ENCODE results near the gene YBEY. TPM values are rescaled to one million over a fixed set of nuclear protein-coding genes. Genes with fewer than 3 reads are reported as not detected.

Gene YBEY
- total and polyA plus RNA-seq, 2 experiments from 2014 or later: 16.4 to 19.1 TPM

DNA sequence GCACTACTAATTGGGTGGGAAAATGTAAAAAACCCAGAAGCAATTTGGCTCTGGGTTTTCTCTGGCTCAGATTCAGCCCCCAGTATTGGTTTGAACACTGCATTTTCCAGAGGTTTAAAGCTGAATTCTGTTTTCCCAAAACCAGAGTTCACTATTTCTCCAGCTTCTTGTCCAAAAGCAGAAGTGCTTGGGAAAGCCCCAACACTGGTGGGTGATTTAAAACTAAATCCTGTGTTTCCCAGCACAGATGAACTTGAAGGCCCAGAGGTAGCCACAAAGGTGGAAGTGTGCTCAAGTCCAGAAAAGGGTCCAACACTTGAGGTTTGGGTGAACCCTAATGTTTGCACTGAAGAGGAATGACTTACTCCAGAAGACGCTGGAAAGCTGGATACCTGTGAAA, 1.4 kb upstream of the YBEY start:
- TF ChIP-seq EZH2 (IDR thresholded peaks at IDR 0.05; ENCODE audit: insufficient read depth, poor library complexity, severe bottlenecking) (no peak), EZH2phosphoT487 (IDR thresholded peaks at IDR 0.05; ENCODE audit: insufficient read depth, low read depth) (no peak)
- in situ Hi-C loops (cut with MboI): no loop called here

DNA sequence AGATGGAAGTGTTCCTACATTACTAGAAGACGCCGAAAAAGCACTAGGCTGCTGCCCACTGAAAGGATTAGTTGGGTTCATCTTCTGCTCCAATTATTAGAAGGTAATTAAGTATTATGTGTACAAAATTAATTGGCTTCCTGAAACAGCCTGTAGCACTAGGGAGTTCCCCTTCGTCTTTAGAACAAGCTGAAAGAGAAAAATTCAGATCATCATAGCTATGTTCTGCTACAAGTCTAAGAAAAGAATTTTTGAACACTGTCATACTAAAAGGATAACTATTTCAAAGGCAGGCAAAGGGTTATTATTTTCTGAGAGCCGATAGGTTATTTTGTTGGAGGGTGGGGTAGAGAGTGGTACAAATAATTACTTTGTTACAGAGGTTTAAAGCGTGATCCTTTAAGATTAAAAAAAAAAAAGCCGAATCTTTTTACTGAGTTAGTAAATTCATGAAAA, 908 bp upstream of the YBEY start, which contains the start of gene MCM3AP:
Gene MCM3AP (minus strand): TSS at position 406 of the 456 bp plus-strand sequence. CDS start 325 bp downstream, at position 81.
- Histone ChIP-seq H3K27ac (peak within 1 kb of the TSS; percentile 76), H3K4me3 (peak within 1 kb of the TSS; percentile 90), H2AFZ (peak within 1 kb of the TSS; percentile 96), H4K20me1 (ENCODE audit: insufficient read depth) (no peaks in the 10 kb centered on the region), H3K9ac (peak within 1 kb of the TSS; percentile 88), H3K4me2 (ENCODE audit: unreplicated experiment) (peak within 1 kb of the TSS; percentile 95), H3K9me3 (ENCODE audit: low read depth) (no peaks in the 10 kb centered on the region), H3K36me3 (ENCODE audit: low read depth) (peaks cover 10% of the 10 kb centered on the region; the same call in 1 of the 2 replicates), H3K27me3 (replicated peaks; ENCODE audit: insufficient read depth) (no peaks in the 10 kb centered on the region), H3K79me2 (ENCODE audit: insufficient read depth) (peaks cover 85% of the 10 kb centered on the region), H3K9me2 (ENCODE audit: insufficient read depth) (no peaks in the 10 kb centered on the region), H3F3A (ENCODE audit: insufficient read depth) (peaks cover 25% of the 10 kb centered on the region), H3K4me1 (ENCODE audit: insufficient read depth) (peaks cover 37% of the 10 kb centered on the region)
- in situ Hi-C loops (cut with MboI): no loop called here
- WGBS, 2 experiments (ENCODE audit: low coverage in 1 of 2, low lambda C conversion rate in 2 of 2, missing lambda C conversion rate in 2 of 2): 21 to 28% methylated on average over 6 of the region's 6 CpGs
- DNase-seq: no peak
- TF ChIP-seq EZH2phosphoT487 (IDR thresholded peaks at IDR 0.05; ENCODE audit: insufficient read depth, low read depth): no peak
- no peak for TF ChIP-seq EZH2 (IDR thresholded peaks at IDR 0.05; ENCODE audit: insufficient read depth, poor library complexity, severe bottlenecking)

More for the DNA sequence above, 1.4 kb upstream of the YBEY start:
- DNase-seq: no peak
- no peaks in the 10 kb centered on the region for H3K27me3 ChIP-seq (replicated peaks; ENCODE audit: insufficient read depth)
- H3K9me2 ChIP-seq (ENCODE audit: insufficient read depth): no peaks in the 10 kb centered on the region
- 100% methylated on average over 1 of the region's 1 CpG for WGBS, 2 experiments (ENCODE audit: low coverage in 1 of 2, low lambda C conversion rate in 2 of 2, missing lambda C conversion rate in 2 of 2)
- no peak overlapping the region for H2AFZ ChIP-seq
- peaks cover 13% of the 10 kb centered on the region; the same call in 1 of the 2 replicates for H3K36me3 ChIP-seq (ENCODE audit: low read depth)
- peak overlapping the region; percentile 88 for H3K9ac ChIP-seq
- H3K9me3 ChIP-seq (ENCODE audit: low read depth): no peaks in the 10 kb centered on the region
- peak overlapping the region; percentile 95 for H3K4me2 ChIP-seq (ENCODE audit: unreplicated experiment)
- peak overlapping the region; percentile 76 for H3K27ac ChIP-seq
- peaks cover 37% of the 10 kb centered on the region for H3K4me1 ChIP-seq (ENCODE audit: insufficient read depth)
- H3K4me3 ChIP-seq: peak overlapping the region; percentile 90
- H4K20me1 ChIP-seq (ENCODE audit: insufficient read depth): no peaks in the 10 kb centered on the region
- H3F3A ChIP-seq (ENCODE audit: insufficient read depth): peaks cover 25% of the 10 kb centered on the region
- H3K79me2 ChIP-seq (ENCODE audit: insufficient read depth): peaks cover 85% of the 10 kb centered on the region

DNA sequence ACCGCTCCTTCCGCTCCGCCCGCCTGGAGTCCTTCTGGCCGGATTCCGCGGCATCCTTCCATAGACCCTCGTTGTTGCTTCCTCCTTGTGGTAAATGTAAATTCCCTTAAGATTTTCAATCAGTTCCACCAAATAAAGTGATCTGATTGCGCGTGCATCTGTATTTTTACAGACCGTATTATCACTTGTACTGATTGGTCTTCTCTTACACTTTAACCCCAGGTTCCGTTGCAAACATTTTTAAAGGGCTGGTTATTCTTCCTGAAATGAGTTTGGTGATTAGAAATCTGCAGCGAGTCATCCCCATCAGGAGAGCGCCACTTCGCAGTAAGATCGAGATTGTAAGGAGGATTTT, 483 bp downstream of the YBEY start:
- 1% methylated on average over 16 of the region's 16 CpGs for WGBS, 2 experiments (ENCODE audit: low coverage in 1 of 2, low lambda C conversion rate in 2 of 2, missing lambda C conversion rate in 2 of 2)
- H3K4me3 ChIP-seq: peak overlapping the region; percentile 90
- peak overlapping the region; percentile 88 for H3K9ac ChIP-seq
- H3K27ac ChIP-seq: peak overlapping the region; percentile 76
- H3K79me2 ChIP-seq (ENCODE audit: insufficient read depth): peaks cover 82% of the 10 kb centered on the region
- no peaks in the 10 kb centered on the region for H3K9me2 ChIP-seq (ENCODE audit: insufficient read depth)
- no peaks in the 10 kb centered on the region for H3K27me3 ChIP-seq (replicated peaks; ENCODE audit: insufficient read depth)
- in situ Hi-C loops (cut with MboI): no loop called here
- H4K20me1 ChIP-seq (ENCODE audit: insufficient read depth): no peaks in the 10 kb centered on the region
- H3K4me1 ChIP-seq (ENCODE audit: insufficient read depth): peaks cover 37% of the 10 kb centered on the region
- H2AFZ ChIP-seq: peak overlapping the region; percentile 96
- TF ChIP-seq EZH2 (IDR thresholded peaks at IDR 0.05; ENCODE audit: insufficient read depth, poor library complexity, severe bottlenecking) (no peak), EZH2phosphoT487 (IDR thresholded peaks at IDR 0.05; ENCODE audit: insufficient read depth, low read depth) (no peak)
- peaks cover 10% of the 10 kb centered on the region; the same call in 1 of the 2 replicates for H3K36me3 ChIP-seq (ENCODE audit: low read depth)
- H3K9me3 ChIP-seq (ENCODE audit: low read depth): no peaks in the 10 kb centered on the region
- H3K4me2 ChIP-seq (ENCODE audit: unreplicated experiment): peak overlapping the region; percentile 95
- peaks cover 25% of the 10 kb centered on the region for H3F3A ChIP-seq (ENCODE audit: insufficient read depth)
- DNase-seq: peak; percentile 87

DNA sequence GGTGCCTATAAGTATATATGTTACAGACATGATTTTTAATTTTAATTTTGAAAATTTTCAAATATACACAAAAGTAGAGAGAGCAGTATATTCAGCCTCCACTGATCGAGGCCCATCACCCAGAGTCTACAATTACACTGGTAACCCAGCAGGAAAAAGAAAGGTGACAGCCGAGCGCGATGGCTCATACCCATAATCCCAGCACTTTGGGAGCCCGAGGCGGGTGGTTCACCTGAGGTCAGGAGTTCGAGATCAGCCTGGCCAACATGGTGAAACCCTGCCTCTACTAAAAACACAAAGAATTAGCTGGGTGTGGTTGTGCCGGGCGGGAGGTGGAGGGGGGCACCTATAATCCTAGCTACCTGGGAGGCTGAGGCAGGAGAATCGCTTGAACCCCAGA, 1.4 kb downstream of the YBEY start:
- no peak for DNase-seq
- H3K27ac ChIP-seq: peak overlapping the region; percentile 76
- peak overlapping the region; percentile 95 for H3K4me2 ChIP-seq (ENCODE audit: unreplicated experiment)
- no peaks in the 10 kb centered on the region for H4K20me1 ChIP-seq (ENCODE audit: insufficient read depth)
- whole genome bisulfite sequencing, 2 experiments (ENCODE audit: low coverage in 1 of 2, low lambda C conversion rate in 2 of 2, missing lambda C conversion rate in 2 of 2): 95 to 98% methylated on average over 10 of the region's 10 CpGs
- H3K9me3 ChIP-seq (ENCODE audit: low read depth): no peaks in the 10 kb centered on the region
- peaks cover 29% of the 10 kb centered on the region for H3K4me1 ChIP-seq (ENCODE audit: insufficient read depth)
- peak overlapping the region; percentile 88 for H3K9ac ChIP-seq
- peak overlapping the region; percentile 96 for H2AFZ ChIP-seq
- TF ChIP-seq EZH2phosphoT487 (IDR thresholded peaks at IDR 0.05; ENCODE audit: insufficient read depth, low read depth) (no peak), EZH2 (IDR thresholded peaks at IDR 0.05; ENCODE audit: insufficient read depth, poor library complexity, severe bottlenecking) (no peak)
- H3F3A ChIP-seq (ENCODE audit: insufficient read depth): peaks cover 25% of the 10 kb centered on the region
- peak overlapping the region; percentile 90 for H3K4me3 ChIP-seq
- in situ Hi-C loops (cut with MboI): no loop called here
- peaks cover 5% of the 10 kb centered on the region; the same call in 1 of the 2 replicates for H3K36me3 ChIP-seq (ENCODE audit: low read depth)
- peaks cover 72% of the 10 kb centered on the region for H3K79me2 ChIP-seq (ENCODE audit: insufficient read depth)
- H3K9me2 ChIP-seq (ENCODE audit: insufficient read depth): no peaks in the 10 kb centered on the region
- no peaks in the 10 kb centered on the region for H3K27me3 ChIP-seq (replicated peaks; ENCODE audit: insufficient read depth)

Data from GM23248 (cell line).